Transverse colon (tissue), 3 donors: ENCODE results near the gene LMBR1.

Experiments
- CTCF ChIP-seq, 5 experiments: fragments of 200-600 bp in 3 of 5; fragments of 450-650 bp in 2 of 5; sonication (generic) in 3 of 5; IDR thresholded peaks; 1 replicate in 2 of 5; 2 replicates in 3 of 5; pipeline ENCODE4 v1.5.1; 2016 to 2017; ENCODE audit warnings: antibody characterized with exemption in 5 of 5, inconsistent platforms in 3 of 5, mild to moderate bottlenecking in 2 of 5, moderate library complexity in 1 of 5
- POLR2A ChIP-seq: fragments of 450-650 bp; IDR thresholded peaks from one replicate; pipeline ENCODE4 v1.6.1; 2016; ENCODE audit warnings: antibody characterized with exemption, mild to moderate bottlenecking, moderate library complexity

DNA sequence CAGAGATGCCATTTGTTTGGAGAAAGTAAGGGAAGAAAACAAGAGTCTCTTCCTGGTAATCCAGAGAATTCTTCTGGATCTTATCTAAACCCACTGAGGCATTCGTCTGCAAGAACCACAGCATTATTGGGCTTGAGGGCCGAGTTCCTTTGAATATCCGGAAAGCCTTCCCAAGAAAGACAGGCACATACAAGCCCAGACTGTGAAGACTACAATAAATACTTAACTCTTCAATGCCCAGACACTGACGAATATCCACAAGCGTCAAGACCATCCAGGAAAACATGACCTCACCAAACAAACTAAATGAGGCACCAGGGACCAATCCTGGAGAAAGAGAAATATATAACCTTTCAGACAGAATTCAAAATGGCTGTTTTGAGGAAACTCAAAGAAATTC lies 153.4 kb downstream of the LMBR1 start:
- TF ChIP-seq CTCF (IDR thresholded peaks at IDR 0.05): no peak
- no peak for TF ChIP-seq POLR2A
